Left renal cortex interstitium (tissue), 4 donors: Measurements from ENCODE around the gene TMX4. TPM values are rescaled to one million over a fixed set of nuclear protein-coding genes. Genes with fewer than 3 reads are reported as not detected.
"Not testable (repeated sequence)": the region's sequence is repeated elsewhere in the genome, so short reads cannot be mapped to it uniquely, and the experiment has no call there.

Experiments
- DNase-seq, 4 donors: peaks; one replicate each; pipeline ENCODE4 v3.0.0-alpha.2; 2013; ENCODE audit warnings: low read depth in 4 of 4, low spot score in 2 of 4, missing footprints in 1 of 4
- polyA plus RNA-seq, 4 donors: library from polyadenylated mRNA; unstranded; fragments of 120-200 nt; gene quantifications; one replicate each; pipeline ENCODE4 v1.2.1, GENCODE V29; 2013; ENCODE audit not compliant: insufficient read length in 4 of 4

TMX4 gene
- 100 to 1,000 TPM in 1 of 4 donors, 10 to 100 TPM in 3; 50.0 to 114 (median 74.6) TPM for polyA plus RNA-seq

DNA sequence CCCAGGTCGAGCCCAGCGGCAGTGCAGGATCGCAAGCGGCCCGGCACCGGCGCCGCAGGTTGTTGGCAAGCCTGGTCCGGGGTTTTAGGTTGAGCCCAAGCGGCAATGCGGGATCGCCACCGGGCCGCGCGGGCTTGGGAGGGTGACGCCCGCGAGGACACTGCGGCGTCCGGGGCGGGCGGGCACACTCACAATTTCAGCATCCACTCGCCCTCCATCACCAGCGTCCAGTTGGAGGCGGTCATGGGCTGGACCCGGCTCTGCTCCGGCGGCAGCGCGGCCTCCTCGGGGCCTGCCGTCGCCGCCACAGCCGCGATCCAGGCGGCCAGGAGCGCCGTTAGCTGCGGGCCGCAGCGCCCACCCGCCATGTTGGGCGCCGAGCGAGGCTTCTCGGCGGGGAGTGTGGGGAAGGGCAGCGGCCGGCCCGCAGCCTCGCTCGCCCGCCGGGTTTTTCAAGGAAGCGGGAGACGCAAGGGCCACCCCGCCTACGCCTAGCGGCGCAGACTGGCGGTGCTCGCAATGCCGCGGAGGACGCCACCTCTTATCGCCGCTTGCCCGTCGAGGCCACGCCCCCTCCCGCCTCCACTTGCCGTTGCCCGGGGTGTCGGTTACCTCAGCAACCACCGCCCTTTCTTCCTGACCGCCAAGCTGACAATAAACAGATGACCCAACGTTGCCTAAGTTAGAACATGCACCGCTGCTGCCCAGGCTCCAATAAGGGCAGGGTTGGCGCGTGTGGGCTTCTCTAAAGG is at the start of gene TMX4:
Gene TMX4, minus strand, starts transcription at position 516 of the 752 bp plus-strand sequence. Its CDS starts 148 bp downstream, at position 368.
- peak; percentile 73 to 87 (median 80) for DNase-seq

GRCh38 chr20:8067082-8067481 is 47.5 kb upstream of the TMX4 start:
- DNase-seq, result no peak

- no peak for DNase-seq
Observed at GRCh38 chr20:8066662-8067061, 47.1 kb upstream of the TMX4 start.

DNA sequence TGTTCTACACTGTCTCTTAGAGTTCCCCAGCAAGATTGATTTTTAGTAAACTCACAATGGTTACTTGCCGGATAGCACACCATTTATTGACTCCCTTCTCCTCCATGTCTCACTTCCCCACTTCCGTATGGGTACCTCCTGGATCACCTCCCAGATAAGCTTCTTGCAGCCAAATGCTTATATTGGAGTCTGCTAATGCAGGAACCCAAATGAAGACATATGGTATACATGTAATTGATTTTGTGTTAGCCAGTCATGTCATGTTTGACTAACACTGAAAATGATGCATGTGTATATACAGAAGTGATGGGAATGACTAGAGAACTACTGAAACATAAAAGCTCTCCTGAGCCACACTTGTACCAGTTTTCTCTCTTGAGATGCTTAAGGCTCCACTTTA is 46.1 kb upstream of the TMX4 start:
- no peak for DNase-seq

- no peak for DNase-seq
Observed at GRCh38 chr20:8062756-8063155, 43.2 kb upstream of the TMX4 start.

DNA sequence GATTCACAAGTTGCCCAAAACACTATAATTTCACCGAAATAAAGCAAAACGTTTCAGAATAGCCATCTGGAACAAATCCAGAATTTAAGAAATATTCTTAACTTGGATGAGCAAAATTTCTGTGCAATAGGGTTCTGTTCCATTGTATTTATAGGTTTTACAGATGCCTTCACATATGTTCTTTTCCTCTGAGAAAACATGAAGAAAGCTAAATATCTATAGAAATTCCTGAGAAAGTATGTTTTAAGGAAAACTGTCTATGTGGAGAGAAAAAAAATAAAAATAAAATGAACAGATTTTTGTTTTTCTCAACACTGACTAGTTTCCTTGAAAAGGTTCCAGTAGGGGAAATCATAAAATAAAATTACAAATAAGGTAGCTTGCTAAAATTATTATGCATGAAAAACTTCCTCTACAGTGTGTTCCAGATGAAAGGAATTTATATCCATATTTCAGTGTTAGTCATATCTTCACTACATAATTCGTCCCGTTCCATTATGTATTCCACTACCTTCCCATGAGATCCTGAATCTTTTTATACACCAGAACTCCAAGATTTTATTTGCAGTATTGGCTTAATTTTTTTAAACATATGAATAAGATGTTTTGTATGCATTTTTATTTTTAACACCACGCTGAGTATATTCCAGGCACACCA is 42.4 kb upstream of the TMX4 start:
- no peak for DNase-seq

GRCh38 chr20:8060977-8061376 is 41.4 kb upstream of the TMX4 start:
- DNase-seq, result no peak

DNA sequence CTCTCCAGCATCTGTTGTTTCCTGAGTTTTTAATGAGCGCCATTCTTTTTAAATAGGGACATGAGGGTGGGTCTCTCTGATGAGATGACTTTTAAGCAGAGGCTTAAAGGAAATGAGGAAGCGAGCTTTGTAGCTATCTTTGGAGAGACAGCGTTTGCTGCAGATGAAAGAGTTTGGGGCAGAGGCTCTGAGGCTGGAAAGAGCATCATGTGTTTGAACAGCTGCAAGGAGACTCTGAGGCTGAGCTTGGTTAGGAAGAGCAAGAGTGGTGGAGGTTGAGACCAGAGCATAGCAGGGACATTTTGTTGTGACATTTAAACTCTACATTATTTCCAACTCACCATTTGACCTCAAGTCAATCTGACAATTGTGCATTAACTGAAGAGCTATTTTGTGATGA is 38.3 kb upstream of the TMX4 start:
- no peak for DNase-seq

- DNase-seq, result no peak
Observed at GRCh38 chr20:8055096-8055495, 35.5 kb upstream of the TMX4 start.

DNA sequence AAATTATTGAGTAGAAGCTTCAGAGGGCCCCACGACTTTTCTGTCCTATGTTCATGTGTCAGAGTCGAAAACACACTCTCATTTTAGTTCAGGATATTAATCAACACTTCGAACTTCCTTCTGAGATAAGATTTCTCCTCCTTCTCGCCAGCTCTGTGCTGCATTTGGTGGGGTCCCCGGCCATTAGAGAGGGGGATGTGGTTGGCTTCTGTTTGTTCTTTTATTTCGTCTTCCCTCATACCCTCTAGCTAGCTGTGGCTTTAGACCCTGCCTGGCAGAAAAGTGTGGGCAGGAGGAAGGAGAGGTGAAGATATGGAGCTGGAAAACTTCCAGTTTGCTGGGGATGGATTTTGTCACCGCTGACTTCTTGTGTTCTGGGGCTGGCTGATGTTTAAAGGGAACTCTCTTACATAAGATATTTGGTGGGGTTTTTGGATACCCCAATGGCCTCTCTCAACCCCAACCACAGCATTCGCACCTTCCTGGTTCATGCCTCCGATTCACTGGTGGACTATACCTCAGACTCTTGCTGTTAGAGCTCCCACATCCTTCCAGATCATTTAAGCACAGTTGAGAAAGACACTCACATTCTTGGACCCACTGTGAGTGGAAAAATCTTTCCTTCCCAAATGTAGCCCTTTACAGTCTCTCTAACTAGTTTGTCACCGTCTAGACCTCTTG is 30.7 kb upstream of the TMX4 start:
- DNase-seq, result no peak

GRCh38 chr20:8049310-8049709 is 29.7 kb upstream of the TMX4 start:
- no peak for DNase-seq

DNA sequence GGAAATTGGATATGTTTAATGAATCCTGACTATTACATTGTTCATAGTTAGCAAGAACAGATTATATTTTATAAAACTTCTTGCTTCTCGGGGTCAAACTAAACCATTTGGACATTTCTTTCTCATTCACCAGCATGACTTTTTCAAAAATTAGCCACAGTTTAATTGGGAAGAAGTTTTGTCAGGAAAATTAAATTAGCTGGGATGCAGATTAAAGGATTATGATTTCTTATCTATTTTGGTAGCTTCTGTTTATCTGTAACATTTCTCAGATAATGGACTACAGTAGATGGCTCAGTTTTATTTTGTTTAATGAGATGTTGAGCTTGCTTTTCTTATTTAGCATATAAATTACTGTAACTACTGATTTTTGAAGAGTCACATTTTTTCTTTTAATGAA is 26.4 kb upstream of the TMX4 start:
- no peak for DNase-seq

DNA sequence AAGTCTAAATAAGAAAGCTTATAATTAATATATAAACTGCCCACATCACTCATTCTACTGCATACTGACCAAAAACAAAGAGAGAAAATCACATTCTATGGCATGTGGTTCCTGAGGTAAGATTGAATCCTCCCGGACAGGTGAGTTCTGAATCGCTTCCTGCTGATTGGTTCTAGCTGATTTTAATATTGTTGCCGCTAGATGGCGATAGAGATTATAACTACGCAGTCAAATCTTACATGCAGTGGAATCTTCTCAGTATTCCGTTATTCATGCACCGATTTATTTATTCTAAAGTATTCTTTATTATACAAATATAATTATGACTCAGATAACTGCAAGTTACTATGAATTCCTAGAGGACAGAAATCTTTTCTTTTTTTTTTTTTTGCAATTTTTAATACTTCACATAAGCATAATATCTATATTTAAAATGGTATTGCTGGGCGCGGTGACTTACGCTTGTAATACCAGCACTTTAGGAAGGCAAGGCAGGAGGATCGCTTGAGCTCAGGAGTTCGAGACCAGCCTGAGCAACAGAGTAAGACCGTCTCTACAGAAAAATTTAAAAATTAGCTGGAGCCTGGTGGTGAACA is 24.2 kb upstream of the TMX4 start:
- peak in 2 of 4 donors; percentile 15 to 48 for DNase-seq

GRCh38 chr20:8039042-8039441 is 19.5 kb upstream of the TMX4 start:
- DNase-seq, result no peak

GRCh38 chr20:8036771-8037170 is 17.2 kb upstream of the TMX4 start:
- DNase-seq, result no peak

DNA sequence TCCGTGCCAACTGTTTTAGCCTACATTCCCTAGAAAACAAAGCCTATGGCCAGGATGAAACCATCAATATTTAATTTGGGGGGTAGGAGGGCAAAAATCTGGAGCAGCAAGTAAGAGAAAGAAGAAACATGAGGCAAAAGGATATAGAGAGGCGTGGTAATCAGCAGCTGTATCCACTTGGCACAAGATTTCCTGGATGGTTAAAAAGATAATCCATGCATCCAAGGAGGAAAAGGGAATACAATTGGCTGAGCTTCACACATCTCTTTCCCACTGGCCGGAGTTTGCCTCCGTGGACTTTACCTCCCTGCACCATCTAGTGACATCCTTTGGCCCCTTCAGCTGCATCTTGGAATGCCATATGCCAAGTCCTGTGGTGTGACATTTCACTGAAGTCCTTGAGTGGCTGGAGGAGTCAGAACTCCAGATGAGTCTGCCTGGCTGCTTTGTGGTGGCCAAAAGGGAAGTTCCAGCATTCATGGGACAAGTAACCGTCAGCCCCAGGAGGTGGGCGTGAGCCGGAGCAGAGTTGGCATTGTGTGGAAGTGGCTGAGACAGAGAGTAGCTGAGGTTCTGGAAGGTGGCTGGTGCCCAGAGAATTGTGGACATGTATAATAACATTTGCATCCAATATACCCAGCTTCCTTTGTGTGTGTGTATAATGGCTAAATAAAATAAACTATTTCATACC is 13.7 kb upstream of the TMX4 start:
- no peak for DNase-seq

DNA sequence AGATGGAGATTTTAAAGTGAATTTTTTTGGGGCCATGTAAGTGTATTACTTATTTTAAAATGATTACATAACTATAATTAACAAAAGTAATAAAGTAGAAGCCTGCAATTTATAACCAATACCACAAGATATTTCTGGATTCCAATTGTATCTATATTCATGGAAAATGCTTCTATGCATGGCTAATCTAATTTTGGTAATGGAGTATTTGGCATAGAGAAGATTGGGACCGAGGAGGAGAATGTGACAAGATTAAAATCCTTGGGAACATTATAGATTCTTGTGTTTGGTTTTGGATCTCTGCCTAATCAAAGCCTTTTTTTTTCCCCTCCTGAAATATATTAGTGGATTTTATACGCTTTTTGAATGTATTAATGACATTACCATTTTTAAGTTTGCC is 12.9 kb upstream of the TMX4 start:
- DNase-seq, result no peak

- DNase-seq, result not testable (repeated sequence)
Observed at GRCh38 chr20:8031539-8031938, 12.0 kb upstream of the TMX4 start.

DNA sequence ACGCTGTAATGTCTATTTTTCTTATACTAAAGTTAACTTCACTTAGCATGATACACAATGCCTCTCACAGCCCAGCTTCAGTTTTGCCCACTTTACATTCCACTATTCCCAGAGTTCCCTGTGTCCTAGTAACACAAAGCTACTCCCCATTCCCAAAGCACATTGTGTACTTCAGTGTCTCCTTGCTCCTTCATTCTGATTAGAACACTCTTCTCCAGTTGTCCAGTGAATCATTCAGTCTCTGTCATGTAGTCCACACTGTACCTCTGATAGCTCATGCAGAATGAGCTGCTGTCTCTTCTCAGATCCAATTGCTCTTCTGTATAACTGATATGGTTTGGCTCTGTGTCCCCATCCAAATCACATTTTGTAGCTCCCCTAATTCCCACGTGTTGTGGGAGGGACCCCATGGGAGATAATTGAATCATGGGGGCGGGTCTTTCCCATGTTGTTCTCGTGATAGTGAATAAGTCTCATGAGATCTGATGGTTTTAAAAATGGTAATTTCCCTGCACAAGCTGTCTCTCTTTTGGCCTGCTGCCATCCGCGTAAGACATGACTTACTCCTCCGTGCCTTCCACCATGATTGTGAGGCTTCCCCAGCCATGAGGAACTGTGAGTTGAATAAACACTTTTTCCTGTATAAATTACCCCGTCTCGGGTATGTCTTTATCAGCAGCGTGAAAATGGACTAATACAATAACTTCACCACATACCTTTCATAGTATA is 2.1 kb upstream of the TMX4 start:
- no peak for DNase-seq
